Activated CD8-positive, alpha-beta memory T cell treated with anti-CD3 and anti-CD28 coated beads, Interleukin-2, amount 10 ng/mL, durations not matched to agents 7 days and 5 days (primary cell): ENCODE results near the gene MTSS2. TPM values are rescaled to one million over a fixed set of nuclear protein-coding genes. Genes with fewer than 3 reads are reported as not detected.
A peak's percentile ranks its signal among the peaks of the same experiment; 100 is the strongest.

ENCODE experiments used
- ATAC-seq: fragments of 150-1000 bp; cut with Tn5 transposase; one replicate; pipeline ENCODE4 v1.10.0; 2021; ENCODE audit warnings: moderate library complexity
- CTCF ChIA-PET: fragments of 350-600 bp; sonication (Branson Sonifier 250); formaldehyde crosslinking; loops from one replicate; lab custom pipeline; 2021; ENCODE audit warnings: antibody characterized with exemption; lab: Charles Lee
- DNase-seq: peaks from one replicate; pipeline ENCODE4 v3.0.0-alpha.2; 2020
- H3K27ac Mint-ChIP-seq: one replicate; pipeline ENCODE4 v1.8.0; 2021; ENCODE audit warnings: mild to moderate bottlenecking, mixed read lengths
- H3K27me3 Mint-ChIP-seq: one replicate; pipeline ENCODE4 v1.8.0; 2021; ENCODE audit warnings: mixed read lengths
- H3K36me3 Mint-ChIP-seq: one replicate; pipeline ENCODE4 v1.8.0; 2021; ENCODE audit warnings: mild to moderate bottlenecking, mixed read lengths
- H3K4me1 Mint-ChIP-seq: one replicate; pipeline ENCODE4 v1.8.0; 2021; ENCODE audit warnings: mixed read lengths
- H3K4me3 Mint-ChIP-seq: one replicate; pipeline ENCODE4 v1.8.0; 2021; ENCODE audit warnings: mild to moderate bottlenecking, moderate library complexity, mixed read lengths
- H3K9me3 Mint-ChIP-seq: one replicate; pipeline ENCODE4 v1.8.0; 2022; ENCODE audit warnings: low read depth, mixed read lengths
- total RNA-seq, 2 experiments: library from RNA; stranded (reverse); gene quantifications; one replicate each; pipeline ENCODE4 v1.2.3, GENCODE V29; 2021

Gene MTSS2
- total RNA-seq, 2 experiments from 2014 or later: 1.4 to 1.7 TPM

DNA sequence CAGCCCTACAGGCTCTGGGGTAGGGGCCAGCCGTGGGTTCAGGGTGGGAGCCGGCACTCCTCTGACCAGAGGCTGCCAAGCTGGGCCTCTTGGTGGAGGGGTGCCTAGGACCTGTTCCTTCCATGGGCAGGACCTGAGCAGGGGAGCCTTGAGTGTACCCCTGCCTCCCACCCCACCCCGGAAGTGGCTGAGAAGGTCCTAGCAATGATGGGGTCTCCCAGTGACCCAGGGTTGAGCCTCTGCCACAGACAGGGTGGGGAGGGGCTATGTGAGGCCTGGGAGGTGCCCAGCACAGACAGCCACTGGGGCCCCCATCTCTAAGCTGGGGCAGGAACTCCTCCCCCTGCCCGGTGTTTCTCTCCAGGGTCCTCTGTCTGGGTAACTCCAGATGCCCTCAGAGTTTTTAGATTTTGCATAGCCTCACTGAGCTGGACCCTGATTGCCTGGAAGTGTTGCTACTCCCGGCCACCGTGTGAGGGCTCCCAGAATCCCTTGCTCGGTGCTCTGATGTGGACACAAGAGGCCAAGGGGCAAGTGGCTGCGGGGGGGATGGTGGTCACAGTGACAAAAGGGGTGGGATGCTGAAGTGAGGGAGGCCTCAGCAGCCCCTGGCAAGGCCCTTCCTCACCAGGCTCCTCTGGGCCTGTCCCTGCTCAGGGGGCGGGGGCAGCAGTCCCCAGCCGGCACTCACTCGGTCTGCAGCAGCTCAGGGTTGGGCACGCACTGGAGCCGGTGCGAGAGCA is 6.4 kb upstream of the MTSS2 start:
- H3K4me3 Mint-ChIP-seq: no peak overlapping the region
- ATAC-seq: no peak
- H3K4me1 Mint-ChIP-seq: peaks cover 22% of the 10 kb centered on the region
- CTCF ChIA-PET: interaction anchor here (1.0 kb wide), 1 partner anchor 12 kb away, joined by 3 read pairs; no protein-coding TSS in a partner anchor
- H3K27ac Mint-ChIP-seq: no peak overlapping the region
- H3K27me3 Mint-ChIP-seq: peaks cover 2% of the 10 kb centered on the region
- H3K36me3 Mint-ChIP-seq: no peaks in the 10 kb centered on the region
- H3K9me3 Mint-ChIP-seq: no peaks in the 10 kb centered on the region
- no peak for DNase-seq

DNA sequence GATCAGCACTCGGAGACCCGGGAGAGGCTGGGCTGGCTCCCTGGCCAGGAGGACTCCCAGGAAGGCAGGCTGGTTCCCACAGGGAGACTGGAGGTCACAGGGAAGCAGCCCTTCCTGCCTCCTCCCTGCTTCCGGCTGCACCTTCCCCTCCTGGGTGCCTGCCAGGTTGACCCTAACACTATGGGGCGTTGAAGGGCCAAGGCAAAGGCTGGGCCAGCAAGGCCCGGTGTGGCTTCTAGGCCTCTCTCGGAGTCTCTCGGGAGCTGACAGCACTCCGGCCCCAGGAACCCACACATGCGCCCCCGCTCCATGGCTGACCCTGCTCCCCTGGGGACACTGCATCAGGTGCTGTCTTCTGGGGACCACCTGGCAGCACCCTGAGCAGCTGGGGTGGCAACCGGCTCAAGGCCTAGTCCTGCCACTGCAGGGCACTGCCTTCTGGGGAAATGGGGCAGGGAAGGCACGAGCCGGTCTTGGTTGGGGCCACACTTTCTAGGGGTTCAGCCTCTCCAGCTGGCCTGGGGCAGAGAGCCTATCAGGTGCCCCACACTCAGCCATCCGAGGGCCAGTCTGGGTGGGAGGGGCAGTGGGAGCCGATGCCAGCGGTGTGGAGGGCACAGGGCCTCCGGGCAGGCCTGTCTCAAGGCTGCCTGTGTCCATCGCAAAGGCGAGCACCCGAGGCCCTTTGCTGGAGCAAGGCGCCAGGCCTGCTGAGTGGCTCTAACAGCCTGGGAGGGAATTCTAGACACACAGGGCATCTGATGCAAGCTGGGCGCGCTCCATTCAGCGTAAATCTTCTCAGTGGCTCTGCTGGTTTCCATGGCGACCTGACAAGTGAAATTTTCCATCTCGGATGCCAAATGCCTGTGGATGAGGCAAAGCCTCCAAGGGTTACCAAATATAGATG is 5.6 kb upstream of the MTSS2 start:
- Mint-ChIP-seq H3K9me3 (no peaks in the 10 kb centered on the region), H3K4me1 (peaks cover 15% of the 10 kb centered on the region), H3K36me3 (no peaks in the 10 kb centered on the region), H3K27ac (no peak overlapping the region), H3K4me3 (no peak overlapping the region), H3K27me3 (peaks cover 7% of the 10 kb centered on the region)
- no peak for DNase-seq
- CTCF ChIA-PET: interaction anchor here (1.0 kb wide), 1 partner anchor 11 kb away, joined by 3 read pairs; no protein-coding TSS in a partner anchor
- ATAC-seq: no peak

DNA sequence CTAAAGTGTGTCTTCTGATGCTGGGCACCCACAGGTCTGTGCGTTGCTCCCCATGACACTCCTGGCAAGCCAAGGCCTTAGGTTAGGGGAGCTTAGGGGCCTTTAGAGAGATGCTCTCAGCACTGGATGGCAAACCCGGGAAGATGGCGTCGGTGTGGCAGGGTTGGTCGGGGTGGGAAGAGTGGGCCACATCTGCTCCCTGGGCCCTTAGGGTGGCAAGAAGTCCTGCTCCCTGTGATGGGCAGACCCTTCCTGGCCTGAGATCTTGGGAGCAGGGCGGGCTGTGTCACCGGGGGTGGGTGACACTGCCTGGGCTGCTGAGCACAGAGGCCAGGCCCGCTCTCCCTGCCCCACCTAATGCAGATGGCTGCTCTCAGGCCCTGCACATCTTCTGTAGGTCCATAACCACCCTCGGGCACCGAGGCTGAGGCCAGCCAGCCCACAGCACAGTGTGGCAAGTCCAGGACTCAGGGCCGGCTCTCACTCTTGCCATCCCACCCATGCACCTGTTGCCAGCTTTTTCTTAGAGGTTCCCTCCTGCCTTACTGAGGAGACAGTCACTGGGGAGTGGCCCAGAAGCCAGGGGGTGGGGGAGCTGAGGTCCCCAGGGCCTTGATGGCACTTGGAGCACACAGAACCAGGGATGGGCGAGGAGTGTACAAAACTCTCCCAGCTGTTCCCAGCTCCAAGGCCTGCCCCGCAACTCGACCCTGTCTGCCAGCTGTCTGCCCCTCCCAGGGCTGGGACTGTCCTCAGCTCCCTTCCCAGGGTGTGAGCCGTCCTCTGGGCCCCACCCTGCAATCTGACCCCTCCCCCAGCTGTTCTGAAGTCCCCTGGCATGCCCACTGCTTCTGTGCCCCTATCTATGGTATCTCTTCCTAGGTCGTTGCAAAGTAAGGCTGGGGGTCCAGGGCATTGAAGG is 4.4 kb upstream of the MTSS2 start:
- Mint-ChIP-seq H3K27me3 (peaks cover 11% of the 10 kb centered on the region), H3K4me3 (no peak overlapping the region), H3K27ac (no peak overlapping the region), H3K4me1 (peaks cover 2% of the 10 kb centered on the region), H3K9me3 (no peaks in the 10 kb centered on the region), H3K36me3 (no peaks in the 10 kb centered on the region)
- ATAC-seq (no peak), DNase-seq (no peak)
- CTCF ChIA-PET: interaction anchor here (1.1 kb wide), 1 partner anchor 80 kb away, joined by 3 read pairs; no protein-coding TSS in a partner anchor

DNA sequence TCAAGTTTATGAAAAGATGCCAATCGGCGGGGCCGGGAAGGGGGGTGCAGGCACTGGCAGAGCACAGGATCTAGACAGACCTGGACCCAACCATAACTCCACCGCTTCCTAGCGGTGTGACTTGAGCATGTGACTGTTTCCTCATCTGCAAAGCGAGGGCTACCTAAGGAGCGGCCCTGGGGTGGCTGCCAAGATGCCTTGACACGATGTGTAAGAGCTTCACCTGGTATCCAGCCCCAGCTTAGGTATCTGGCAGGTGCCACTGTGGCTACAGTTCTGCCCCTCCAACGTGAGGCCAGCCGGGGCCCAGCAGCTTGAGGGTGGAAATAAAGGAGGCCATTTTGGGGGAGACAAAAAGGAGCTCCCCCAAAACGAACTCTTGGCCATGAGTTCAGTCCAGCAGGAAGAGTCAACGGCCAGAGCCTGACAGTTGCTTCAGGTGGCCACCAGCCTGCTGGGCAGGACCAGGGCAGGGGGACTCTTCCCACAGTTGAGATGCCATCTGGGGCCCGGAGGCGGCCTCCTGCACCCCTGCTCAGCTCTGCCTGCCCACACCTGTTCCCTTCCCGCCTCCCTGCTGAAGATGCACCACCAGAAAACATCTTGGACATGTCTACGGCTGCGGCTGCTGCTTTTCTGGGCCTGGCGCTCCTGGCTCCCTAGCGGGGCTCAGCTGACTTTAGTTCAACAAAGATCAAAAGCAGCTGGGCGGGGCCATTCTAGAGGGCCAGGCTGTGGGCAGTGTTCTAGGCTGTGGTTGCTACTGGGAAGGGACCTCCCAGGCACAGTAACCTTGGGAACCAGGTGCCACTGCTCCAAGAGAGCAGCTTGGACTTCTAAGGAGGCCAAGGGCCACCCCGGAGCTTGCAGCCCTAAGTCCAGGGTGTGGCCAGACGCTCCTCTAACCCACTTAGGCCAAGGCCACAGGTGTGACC is 3.4 kb upstream of the MTSS2 start:
- Mint-ChIP-seq H3K9me3 (no peaks in the 10 kb centered on the region), H3K27ac (no peak overlapping the region), H3K27me3 (peaks cover 19% of the 10 kb centered on the region), H3K36me3 (no peaks in the 10 kb centered on the region), H3K4me3 (no peak overlapping the region), H3K4me1 (peaks cover 4% of the 10 kb centered on the region)
- CTCF ChIA-PET: no interaction called here
- ATAC-seq (no peak), DNase-seq (no peak)

DNA sequence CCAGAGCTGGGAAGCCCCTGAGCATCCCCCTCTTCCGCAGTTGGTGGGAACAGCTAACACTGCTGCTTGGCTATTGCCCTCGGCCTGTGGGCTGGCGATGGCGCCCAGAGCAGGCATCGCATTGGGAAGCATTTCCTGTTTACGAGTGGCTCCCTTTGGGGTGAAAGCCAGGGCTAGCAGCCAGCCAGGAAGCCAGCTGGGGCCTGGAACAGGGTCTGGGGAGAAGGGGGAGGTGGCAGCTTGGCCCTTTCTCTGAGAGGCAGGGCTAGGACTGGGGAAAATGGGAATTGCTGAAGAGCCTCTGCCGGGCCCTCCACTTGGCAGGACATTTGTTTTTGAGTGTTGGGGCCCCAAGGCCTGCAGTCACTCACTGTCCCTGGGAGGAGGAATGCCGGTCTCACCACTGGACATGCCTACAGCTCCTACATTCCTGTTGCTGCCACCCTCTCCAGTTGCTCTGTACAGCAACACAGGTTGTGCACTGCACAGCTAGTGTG is 2.4 kb upstream of the MTSS2 start:
- peaks cover 24% of the 10 kb centered on the region for H3K27me3 Mint-ChIP-seq
- H3K4me1 Mint-ChIP-seq: peaks cover 4% of the 10 kb centered on the region
- ATAC-seq (no peak), DNase-seq (no peak)
- H3K9me3 Mint-ChIP-seq: no peaks in the 10 kb centered on the region
- no peak overlapping the region for H3K4me3 Mint-ChIP-seq
- CTCF ChIA-PET: interaction anchor here (1.2 to 1.6 kb wide), 3 partner anchors 9 to 83 kb away, joined by 3 to 7 read pairs (median 6); no protein-coding TSS in a partner anchor
- no peak overlapping the region for H3K27ac Mint-ChIP-seq
- H3K36me3 Mint-ChIP-seq: no peaks in the 10 kb centered on the region

DNA sequence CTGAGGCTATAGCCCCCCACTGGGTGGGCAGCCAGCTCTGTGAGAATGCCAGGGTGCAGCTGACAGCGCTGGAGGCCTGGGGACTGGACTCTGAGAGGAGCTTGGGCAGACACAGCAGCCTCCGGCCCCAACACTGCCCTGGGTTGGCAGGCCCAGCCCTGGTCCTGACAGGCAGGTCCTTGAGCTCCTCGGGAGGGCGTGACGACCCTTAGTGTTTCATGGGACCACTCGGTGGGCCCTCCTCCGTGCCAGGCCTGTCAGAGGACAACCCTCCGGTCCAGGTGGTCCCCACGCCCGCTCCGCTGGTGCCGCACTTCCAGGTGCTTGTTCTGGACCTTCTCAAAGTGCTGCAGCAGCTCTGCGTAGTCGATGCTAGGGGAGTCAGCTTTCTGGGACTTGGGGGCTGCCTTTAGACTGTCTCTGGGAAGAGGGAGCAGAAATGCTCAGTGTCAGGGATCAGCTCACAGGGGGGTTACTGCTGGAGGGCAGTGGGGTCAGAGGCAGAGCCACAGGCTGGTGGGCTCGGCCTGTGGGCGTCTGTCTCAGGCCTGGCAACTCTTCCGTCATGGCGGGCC is 1.9 kb upstream of the MTSS2 start:
- no peak overlapping the region for H3K27ac Mint-ChIP-seq
- ATAC-seq (no peak), DNase-seq (no peak)
- no peaks in the 10 kb centered on the region for H3K9me3 Mint-ChIP-seq
- H3K27me3 Mint-ChIP-seq: peaks cover 28% of the 10 kb centered on the region
- peaks cover 4% of the 10 kb centered on the region for H3K4me1 Mint-ChIP-seq
- no peaks in the 10 kb centered on the region for H3K36me3 Mint-ChIP-seq
- CTCF ChIA-PET: interaction anchor here (1.2 to 1.6 kb wide), 3 partner anchors 9 to 84 kb away, joined by 3 to 7 read pairs (median 6); no protein-coding TSS in a partner anchor
- no peak overlapping the region for H3K4me3 Mint-ChIP-seq

DNA sequence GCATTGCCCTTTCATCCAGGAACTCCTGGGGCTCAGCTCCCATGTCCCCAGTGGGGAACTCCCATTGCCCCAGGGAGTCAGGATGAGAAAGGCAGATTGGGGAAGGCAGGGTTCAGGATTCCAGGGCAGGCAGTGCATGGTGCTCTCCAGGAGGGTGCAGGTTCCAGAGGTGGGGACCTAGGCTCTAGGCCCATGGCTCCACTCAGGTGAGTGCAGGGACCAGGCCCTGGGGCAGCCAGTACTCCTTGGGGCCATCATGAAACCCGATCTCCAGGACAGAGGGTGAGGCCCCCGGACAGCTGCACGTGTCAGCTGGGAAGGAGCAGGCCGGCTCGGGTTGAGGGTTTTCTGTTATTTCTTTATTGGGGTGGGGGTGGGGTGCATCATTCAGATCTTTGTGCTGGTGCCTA is 1.3 kb upstream of the MTSS2 start:
- Mint-ChIP-seq H3K27ac (no peak overlapping the region), H3K9me3 (no peaks in the 10 kb centered on the region), H3K36me3 (no peaks in the 10 kb centered on the region), H3K4me1 (peaks cover 4% of the 10 kb centered on the region), H3K4me3 (no peak overlapping the region), H3K27me3 (peaks cover 30% of the 10 kb centered on the region)
- CTCF ChIA-PET: interaction anchor here (1.2 to 1.6 kb wide), 3 partner anchors 8 to 84 kb away, joined by 3 to 7 read pairs (median 6); no protein-coding TSS in a partner anchor
- DNase-seq: no peak
- no peak for ATAC-seq

DNA sequence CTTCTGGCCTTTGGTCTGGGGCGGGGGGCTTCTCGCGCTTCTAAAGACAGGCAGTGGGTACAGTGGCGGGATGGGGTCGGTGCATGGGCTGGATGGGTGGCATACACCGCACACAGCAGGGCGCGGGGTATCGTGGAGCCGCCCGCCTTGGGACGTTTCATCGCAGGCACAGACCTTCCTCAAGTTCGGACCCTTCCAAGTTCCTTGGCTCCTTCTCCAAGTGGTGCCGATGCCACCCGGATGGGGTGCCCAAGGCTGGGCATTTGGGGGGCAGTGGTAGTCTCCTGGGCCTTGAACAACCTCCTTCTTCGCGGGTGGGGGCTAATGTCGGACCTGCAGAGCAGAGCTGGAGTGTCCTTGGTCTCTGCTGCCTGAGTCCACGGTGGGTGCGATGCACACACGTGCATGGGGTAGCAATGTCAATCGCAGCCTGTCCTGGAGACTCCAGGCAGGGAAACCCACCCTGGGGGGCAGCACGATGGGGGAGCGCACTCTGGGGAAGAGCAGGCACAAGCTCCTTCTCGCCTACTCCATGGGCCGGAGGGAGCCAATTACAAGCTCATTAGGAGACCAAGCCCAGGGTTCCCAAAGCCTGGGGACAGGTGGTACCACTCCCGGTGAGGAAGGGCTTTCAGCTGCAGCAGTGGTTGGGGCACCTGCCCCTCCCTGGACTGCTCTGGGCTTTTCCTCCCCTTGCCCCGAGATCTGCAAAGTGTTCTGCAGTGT is 686 bp upstream of the MTSS2 start:
- Mint-ChIP-seq H3K36me3 (no peaks in the 10 kb centered on the region), H3K4me3 (no peak overlapping the region), H3K27me3 (peaks cover 30% of the 10 kb centered on the region), H3K4me1 (peaks cover 4% of the 10 kb centered on the region), H3K27ac (no peak overlapping the region), H3K9me3 (no peaks in the 10 kb centered on the region)
- CTCF ChIA-PET: interaction anchor here (1.2 kb wide), 1 partner anchor 51 kb away, joined by 6 read pairs; no protein-coding TSS in a partner anchor
- DNase-seq (no peak), ATAC-seq (no peak)

DNA sequence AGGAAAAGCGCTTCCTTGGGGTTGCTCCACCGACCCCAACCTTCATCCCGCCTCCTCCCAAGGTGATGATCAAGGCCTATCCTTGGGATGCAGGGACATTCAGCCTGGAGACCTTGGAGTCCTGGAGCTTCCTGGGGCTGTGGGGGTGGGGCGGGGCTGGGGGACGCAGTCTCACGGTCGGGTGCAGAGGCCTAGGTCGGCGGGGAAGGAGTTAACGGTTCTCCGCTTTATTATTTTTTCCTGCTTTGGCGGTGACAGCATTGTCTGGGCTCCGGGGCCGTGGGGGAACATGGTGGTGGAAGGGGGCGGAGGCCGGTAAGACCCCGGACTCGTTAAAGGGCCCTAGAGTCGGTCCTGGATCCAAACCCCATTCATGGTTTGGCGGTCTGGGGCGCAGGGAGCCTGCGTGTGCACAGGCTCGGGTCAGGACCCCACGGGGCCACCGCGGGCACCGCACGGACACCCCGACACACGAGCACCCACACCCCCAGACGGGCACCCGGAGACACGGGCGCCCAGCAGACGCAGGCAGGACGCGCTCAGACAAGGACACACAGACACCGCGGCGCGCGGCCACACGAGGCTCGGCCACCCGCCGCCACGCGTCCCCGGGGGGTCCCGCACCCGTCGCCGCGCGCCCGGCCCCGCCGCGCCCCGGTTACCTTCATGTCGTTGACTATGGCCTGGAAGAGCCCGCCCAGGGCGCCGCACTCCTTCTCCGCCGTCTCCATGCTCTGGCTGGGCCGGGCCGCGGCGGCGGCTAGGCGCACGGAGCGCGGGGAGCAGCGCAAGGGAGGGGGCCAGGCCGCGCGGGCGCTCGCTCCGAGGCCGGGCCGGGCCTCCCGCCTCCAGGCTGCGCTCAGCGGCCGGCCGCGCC is 554 bp downstream of the MTSS2 start:
- CTCF ChIA-PET: interaction anchor here (1.2 kb wide), 1 partner anchor 86 kb away, joined by 3 read pairs; no protein-coding TSS in a partner anchor
- no peak for DNase-seq
- peak; percentile 49 for ATAC-seq
- no peak overlapping the region for H3K27ac Mint-ChIP-seq
- peaks cover 30% of the 10 kb centered on the region for H3K27me3 Mint-ChIP-seq
- no peaks in the 10 kb centered on the region for H3K36me3 Mint-ChIP-seq
- H3K4me1 Mint-ChIP-seq: peaks cover 5% of the 10 kb centered on the region
- H3K9me3 Mint-ChIP-seq: no peaks in the 10 kb centered on the region
- H3K4me3 Mint-ChIP-seq: no peak overlapping the region
